KG1 (cell line): Measurements from ENCODE around the gene FXYD2.
"Not testable (repeated sequence)": the region's sequence is repeated elsewhere in the genome, so short reads cannot be mapped to it uniquely, and the experiment has no call there.

Experiments used
- DNase-seq: peaks from one replicate; lab custom pipeline; 2025; lab: John Stamatoyannopoulos, UW

Gene FXYD2

DNA sequence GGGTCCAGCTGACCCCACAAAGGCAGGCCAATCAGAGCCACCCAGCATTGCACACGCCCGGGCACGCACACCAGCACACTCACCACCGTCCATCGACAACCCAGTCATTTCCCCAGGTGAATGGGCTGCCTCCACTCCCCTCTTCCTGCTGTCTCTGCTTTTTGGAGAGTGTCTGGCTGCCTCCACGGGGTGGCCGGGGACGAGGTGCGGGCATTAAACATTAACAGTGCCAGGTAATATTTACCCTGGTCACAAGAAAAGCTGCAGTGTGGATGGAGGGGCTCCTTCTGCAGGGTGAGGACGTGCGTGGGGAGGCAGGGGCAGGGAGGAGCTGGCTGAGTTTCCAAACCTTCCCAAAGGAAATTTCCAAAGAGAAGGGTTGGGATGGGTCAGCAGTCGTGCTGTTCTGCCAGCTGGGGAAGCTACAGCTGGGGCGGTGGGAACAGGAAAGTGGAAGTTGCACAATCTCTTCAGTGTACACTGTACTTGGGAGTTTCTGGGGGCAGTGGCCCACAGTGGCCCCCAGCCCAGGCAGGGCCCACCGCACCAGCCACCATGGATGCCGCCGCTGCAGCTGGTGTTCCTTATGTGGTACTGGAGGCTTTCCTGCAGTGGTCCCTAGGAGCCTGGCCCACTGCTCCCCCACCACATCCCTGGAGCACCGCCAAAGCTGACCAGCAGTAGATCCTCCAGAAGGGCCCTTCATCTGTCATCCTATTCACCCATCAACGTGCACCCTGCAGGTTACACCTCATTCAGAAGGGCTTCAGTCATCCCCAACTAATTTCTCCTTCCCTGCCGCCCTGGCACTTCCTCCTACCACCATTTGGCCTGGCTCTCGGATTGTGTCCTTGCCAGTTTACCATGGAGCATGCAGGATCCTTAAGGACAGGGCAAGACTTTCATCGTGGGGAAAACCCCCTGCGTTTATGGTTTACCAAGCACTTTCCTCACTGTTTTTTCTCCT, at the start of gene FXYD2:
TSS of gene FXYD2 (minus strand) at position 174 of the 967 bp plus-strand sequence. CDS start at position 108, 66 bp downstream.
- DNase-seq = no peak

DNA sequence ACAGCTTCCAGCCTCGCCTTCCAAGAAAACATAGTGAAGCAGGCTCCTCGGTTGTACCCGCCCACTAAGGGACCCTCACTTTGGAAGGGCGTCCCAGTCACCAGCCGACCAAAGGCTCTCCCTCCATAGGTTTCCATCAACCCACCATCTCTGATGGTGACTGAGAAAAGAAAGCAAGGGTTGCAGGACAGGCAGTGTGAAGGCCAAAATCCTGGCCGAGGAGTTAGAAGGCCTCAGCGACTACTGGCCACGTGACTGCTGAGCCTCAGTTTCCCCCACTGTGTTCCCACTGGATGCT, 49.2 kb upstream of the FXYD2 start:
- no peak for DNase-seq

DNA sequence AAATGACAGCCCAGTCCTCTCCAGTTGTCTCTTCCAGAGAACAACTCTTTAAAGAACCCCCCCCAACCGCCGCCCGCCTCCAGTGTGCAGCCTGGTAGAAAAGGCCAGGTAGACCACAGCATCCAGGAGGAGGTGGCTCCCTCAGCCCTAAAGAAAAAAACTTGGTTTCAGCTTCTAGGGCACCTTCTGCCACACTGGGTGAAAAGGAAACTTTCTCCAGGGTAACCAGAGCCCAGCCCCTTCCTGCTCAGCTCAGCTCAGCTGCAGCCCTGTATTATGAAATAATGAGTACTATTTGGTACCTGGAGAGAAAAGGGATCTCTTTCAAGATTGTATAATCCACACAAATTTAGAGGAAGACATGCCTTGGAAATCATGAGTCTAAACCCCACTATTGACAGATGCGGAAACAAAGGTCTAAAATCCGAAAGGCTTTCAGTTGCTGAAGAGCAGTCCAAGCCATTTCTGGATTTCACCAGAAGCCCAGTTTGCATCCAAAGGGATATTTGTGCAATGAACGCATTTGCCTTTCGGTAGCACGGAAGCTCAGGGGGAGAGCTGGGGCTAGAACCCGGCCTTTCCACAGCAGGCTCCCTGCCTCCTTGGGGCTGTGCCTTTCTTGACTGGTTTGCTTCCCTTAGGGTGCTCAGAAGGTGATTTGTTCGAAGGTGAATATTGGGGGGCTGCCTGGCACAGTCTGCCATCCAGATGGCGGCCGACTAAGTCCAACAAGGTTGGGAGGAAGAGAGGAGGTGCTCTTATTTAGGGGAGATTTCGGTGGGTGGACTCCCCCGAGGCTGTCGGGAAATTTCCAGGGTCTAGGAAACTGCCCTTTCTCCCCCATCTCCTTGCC, 48.7 kb upstream of the FXYD2 start:
- no peak for DNase-seq

DNA sequence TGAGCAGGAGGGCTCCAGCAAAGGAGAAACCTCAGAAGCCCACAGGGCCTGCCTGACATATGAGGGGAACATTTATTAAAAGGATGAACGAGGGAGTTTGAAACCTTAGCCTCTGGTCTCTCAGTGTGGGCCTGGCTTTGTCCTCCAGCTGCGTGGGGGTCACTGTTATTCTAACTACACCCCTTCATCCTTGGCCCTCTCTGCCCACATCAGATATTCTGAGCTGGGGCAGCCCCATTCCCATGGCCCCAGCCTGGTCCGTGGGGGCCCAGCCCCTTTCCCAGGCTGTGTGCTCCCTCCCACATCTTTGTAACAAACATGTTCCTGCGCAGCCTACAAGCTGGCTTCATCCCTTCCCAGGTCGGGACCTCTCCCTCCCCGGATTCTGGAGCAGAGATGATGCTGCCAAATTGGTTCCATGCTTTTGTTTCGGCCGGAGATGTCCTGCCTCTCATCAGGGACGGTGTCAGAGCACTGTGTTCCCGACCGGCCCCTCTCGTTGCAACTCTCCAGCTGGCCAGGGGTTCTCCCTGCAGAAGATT, 47.9 kb upstream of the FXYD2 start:
- DNase-seq = no peak

DNA sequence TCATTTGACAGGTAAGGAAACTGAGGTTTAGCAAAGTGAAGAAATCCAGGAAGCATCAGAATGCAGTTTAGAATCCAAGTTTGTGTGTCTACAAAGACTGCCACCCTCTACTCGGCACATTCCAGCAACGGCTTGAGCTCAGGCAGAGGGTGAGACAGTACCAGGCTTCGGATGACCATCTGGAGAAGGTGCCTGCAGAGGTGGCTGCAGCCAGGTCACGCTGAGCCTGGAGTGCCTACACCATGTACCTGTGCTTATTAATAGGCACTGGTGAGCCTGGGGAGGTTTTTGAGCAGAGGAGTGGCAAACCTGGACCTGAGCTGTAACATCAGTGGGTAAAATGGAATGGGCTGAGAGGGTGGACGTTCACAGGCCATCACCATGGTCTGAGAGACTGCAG, 47.2 kb upstream of the FXYD2 start:
- no peak for DNase-seq

DNA sequence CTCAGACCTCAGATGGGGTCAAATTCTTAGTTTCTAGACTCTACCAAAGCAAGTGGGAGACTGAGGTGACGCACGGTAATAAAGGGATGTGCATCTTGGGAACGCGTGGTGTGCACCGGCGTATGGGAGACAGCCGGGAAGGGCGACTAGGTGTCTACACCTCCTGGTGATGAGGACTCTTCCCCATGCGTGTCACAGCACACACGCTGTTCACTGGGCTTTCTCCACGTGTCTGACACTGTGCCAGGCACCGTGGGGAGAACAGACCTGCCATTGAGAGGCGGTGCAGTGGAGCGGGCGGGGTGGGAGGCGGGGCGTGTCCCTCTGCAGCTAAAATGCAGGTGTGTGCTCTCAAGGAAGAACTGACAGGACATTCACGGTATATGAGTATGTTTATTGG, 46.6 kb upstream of the FXYD2 start:
- no peak for DNase-seq

DNA sequence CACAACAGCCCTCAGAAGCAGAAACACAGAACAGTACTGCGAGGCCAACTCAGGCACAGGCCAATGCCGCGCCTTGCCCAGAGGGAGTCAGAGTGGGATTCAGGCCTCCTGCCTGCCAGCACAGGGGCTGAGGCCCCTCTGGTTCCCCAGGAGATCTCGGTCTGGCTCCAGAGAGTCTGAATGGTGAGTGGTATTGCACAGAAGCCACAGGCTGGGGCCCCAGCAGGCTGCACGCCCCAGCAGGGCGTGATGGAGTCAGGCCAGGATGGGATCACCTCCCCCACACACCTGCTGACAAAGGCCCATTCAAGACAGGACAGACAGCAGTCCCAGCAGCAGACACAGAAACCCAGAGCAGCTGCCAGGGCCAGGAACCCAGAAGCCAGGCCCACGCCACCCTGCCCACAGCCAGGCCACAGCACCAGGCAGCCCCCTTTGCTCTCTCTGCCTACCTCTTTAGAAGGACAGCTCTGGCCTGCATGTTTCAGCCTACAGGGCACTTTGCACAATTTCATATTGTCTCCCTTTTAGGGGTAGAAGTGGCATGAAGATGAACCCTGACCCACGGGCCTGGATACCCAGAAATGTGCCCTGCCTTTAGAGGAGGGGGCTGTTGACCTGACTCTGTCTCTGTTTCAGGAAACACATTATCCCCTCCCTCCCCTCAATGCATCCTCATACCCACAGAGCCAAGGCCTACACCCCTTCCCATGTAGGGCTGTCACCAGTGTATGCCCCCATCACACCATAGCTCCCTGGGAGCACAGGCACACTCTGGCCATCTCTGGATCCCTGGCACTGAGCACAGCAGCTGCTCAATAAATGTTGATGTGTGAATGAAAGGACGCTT, 45.8 kb upstream of the FXYD2 start:
- DNase-seq = no peak

DNA sequence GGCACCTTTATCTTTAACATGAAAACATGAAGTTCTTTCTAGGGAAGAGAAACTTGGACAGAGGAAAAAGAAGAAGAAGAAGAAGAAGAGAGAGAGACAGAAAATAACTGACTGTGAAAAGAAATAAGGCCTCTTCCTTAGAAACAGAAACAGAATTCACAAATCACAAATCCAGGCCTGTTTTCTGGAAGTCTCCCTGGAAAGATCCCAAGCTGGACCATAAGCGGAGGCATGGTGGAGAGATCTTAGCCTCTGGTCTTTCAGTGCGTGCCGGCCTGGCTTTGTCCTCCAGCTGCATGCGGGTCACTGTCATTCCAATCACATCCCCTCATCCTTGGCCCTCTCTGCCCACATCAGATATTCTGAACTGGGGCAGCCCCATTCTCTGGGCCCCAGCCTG, 45.1 kb upstream of the FXYD2 start:
- no peak for DNase-seq

DNA sequence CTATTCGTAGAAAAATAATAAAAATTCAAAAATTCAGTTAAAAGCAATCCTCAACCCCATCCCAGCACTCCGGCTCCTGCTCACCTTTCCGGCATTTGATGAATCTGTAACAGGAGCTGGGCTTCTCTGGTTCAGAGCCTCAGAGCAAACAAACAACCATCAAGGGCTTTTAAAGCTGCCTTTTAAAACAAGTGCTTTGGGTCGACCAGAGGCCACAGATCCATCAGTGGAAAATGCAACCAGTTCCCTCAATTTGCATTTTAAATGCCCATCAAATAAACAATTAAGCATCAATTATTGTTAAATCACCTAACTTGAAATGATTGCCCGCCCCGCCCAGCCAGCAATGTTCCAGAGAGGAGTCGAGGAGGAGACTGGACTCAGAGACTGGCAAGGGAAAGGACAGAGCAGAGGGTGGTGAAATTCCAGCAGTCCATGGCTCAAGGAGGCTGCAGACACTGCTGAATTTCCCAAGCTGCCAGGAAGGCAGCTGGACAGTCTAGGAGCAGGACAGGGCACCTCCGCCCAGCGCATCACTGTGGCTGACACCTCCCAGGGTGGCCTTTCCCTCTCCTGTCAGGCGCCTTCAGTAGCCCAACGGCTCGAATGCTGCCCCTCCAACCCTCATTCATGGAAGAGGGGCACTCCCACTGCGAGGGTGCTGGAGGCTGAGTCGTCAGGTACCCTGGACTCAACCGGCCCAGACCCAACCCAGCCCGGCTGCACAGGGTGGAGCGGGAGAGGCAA, 44.4 kb upstream of the FXYD2 start:
- no peak for DNase-seq

DNA sequence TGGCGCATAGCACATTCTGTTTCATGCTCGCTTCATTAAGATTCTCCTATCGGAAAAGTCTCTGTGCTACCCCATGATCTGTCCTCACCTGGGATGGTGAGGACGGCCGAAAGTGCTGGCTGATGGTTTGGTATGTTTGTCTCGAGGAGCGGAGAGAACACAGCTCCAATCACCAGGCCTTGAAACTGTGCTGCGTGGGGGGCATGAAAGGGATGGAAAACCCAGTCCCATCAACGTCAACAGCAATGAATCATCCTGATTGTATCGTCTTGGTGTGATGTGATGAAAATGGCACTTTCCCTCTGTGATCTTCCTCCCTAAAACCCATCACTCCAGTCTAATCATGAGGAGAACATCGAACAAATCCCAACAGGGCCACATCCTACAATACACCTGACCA, 43.5 kb upstream of the FXYD2 start:
- no peak for DNase-seq

DNA sequence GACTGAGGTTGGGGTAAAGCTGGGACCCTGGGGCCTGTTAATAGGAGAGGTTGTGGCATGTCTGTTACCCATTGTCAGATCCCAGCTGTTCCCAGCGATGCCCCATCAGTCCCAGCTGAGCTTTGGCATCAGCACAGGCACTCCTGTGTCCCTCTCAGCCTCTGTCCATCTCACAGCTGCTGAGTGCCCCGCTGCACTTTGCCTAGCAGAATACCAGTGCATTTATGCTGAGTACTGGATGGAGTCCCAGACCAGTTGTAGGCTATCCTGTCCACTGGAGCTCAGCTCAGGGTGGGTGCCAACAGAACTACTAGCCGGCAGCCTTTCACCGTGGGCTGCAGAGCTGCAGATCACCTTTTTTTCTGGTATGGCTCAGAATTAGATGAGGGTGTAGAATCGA, 42.0 kb upstream of the FXYD2 start:
- DNase-seq = no peak

DNA sequence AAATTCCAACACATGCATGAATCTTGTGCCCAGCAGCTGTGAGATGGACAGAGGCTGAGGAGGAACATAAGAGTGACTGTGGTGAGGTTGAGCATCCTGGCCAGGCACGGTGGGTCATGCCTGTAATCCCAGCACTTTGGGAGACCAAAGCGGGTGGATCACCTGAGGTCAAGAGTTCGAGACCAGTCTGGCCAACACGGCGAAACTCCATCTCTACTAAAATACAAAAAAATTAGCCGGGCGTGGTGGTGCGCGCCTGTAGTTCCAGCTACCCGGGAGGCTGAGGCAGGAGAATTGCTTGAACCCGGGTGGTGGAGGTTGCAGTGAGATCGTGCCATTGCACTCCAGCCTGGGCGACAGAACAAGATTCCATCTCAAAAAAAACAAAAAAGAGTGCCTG, 41.0 kb upstream of the FXYD2 start:
- DNase-seq = not testable (repeated sequence)

DNA sequence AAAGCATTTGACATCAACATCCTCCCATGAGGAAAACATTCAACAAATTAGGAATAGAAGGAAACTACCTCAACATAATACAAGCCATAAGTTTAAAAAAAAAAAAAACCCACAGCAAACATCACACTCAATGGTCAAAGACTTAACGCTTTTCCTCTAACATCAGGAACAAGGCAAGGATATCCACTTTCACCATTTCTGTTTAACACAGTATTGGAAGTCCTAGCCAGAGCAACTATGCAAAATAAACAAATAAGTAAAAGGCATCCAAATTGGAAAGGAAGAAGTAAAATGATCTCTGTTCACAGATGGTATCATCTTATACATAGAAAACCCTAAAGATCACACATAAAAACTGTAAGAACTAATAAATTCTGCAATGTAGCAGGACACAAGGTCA, 38.8 kb upstream of the FXYD2 start:
- no peak for DNase-seq

DNA sequence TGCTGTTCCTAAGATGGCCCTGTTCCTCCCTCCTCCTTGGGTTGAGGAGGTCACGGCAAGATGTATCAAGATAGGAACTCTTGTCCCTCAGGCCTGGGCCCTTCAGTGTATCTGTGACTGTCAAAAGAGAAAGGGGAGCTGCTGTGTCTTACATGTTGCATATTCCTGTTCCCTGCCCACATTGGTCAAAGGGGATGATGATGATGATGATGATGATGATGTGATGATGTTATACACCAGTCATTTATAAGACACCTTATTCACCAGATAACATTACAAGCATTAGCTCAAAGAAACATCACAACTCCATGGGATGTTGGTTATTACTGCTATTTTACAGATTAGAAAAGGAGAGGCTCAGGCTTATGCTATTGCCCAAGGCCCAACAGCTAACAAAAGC, 38.2 kb upstream of the FXYD2 start:
- no peak for DNase-seq

DNA sequence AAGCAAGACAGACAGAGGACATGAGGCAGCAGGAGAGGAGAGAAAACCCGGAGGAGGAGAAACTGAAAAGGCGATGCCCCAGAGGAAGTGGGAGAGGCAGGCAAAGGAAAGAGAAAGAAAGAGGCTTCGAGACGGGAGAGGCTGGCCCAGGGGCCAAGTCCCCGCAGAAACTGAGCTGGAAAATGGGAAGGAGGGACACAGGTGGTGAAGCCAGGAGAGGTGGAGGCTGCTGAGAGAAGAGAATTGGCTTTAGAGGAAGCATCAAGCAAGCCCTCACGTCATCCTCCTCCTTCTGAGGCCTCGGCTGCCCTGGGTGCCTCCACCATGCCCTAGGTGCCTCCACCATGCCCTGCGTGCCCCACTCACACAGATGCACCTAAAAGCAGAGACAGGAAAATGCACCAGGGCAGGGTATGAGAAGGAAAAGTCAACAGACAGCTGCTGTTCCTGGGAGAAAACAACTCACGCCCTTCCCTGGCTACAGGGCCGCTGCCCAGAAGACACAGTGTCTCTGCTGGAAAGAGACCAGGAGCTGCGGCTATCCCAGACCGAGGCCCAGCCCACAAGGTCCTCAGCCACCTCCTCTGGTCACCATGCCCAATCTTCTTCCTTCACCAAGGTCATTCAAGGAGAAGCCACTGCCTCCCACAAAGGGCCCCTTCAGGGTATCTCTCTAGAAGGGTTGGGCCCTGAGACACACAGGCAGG, 37.6 kb upstream of the FXYD2 start:
- DNase-seq = no peak

DNA sequence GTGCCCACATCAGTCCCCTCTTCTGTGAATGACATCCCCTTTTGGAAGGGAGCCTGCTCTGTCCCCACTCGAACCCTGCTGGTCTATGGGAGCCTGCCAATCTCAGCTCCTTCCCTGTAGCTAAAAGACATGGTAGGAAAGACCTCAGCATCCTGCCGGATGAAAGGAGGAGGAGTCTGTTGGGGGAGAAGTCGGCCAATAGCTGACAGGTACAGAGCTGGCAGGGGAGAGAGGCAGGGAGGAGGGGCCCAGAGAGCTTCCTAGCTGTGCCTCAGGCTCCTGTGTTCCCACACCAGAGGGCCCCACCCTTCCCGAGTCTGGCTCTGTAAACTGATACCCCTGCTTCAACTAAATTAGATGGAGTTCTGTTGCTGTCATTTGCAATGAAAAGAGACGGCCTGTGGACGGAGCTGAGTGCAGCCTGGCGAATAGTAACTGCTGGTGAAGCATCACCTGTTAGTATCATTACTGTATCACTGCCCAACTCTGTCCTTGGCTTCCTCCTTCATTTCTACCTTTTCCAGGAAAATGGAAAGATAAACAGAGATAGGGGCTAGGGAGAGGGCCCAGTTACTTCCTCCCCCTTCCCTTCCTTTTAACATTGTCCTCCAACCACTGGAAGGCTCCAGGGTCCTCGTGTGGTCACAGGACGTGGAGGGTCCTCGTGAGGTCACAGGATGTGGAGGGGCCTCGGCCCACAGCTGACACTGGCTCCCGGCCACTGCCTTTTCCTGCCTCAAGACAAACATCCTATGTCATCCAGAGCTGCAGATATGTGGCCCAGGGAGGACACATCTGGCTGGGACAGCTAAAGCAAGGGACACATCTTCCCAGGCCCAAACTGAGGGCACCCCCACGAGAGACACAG, 36.8 kb upstream of the FXYD2 start:
- no peak for DNase-seq

DNA sequence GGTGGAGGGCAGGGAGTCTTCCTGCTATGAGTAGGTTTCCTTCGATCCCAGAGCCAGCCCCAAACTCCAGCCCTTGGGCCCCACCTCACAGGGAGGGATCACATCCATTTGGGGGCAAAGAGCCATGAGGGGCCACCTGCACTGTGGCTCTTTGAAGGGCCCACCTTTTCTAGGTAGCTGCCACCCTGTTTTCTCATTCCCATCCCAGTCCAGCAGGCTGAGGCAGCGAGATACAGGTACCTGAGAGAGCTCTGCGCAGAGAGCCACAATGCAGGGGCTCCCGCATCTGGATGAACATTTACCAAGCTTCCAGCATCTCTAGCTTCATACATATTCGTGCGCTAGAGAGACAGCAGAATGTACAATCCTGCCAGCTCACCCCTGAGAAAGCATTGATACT, 35.6 kb upstream of the FXYD2 start:
- no peak for DNase-seq

DNA sequence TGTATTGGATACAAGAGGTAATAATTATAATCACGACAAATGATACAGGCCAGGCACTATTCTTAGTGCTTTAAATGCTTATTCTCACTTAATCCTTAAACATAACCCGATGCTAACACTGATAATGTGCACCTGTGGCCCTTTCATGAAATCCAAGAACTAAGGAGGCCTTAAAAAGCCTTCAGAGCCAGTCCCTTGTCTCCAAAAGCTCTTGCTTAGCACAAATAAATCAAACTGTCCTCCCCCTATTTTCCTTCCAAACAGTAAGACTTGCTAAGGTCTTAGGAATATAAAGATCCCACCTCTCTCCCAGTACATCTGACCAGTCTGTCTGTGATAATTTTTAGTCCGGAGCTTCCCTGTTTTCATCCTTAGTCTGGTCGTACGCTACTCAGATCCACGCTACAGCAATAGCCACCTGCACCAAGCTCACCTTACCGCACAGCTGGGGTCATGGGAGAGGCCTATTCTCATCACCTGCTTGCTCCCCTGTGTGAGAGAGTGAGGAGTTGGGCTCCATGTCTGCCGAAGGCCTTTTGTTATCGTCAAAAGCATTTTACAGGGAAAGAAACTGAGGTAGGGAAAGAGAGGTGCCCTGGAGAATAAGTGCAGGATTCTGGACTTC, 35.1 kb upstream of the FXYD2 start:
- no peak for DNase-seq

DNA sequence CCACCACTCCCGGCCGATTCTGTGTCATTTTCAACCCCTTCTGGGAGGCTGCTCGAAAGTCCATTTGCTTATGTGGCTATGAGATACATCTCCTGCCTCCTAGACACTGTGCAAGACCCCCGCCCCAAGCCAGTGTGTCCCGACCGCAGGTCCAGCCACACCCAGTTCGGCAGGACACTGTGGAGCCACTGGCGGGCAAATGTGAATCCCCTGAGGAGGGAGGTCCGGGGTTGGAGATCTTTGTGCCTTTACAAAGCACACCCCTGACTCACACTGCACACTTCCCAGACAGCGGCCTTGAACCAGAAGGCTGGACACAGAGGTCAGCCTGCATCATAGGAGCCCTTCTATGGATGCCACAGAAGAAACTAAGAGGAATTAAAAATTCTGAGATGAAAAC, 34.5 kb upstream of the FXYD2 start:
- no peak for DNase-seq
